Measurements from ENCODE around the gene MINPP1. TPM values are rescaled to one million over a fixed set of nuclear protein-coding genes. Genes with fewer than 3 reads are reported as not detected.

MINPP1 gene
- total and polyA plus RNA-seq, 4 experiments from 2014 or later = 8.2 to 11.0 (median 10.1) TPM

GRCh38 chr10:87519582-87519981 is 14.9 kb downstream of the MINPP1 start:
- H3K27me3 Mint-ChIP-seq = no peaks in the 10 kb centered on the region
- intact Hi-C loops (cut with micrococcal nuclease) = no loop called here
- Histone ChIP-seq H3K36me3 (ENCODE audit: insufficient read depth, low read length) (no peaks in the 10 kb centered on the region), H3K27ac (ENCODE audit: low read depth, low read length) (no peak overlapping the region), H3K4me3 (ENCODE audit: low read length in 2 of 2) (no peak overlapping the region), H3K4me1 (ENCODE audit: insufficient read depth, low read length) (no peaks in the 10 kb centered on the region), H3K9me3 (ENCODE audit: control insufficient read depth in 1 of 2, low read length in 2 of 2) (no peaks in the 10 kb centered on the region), H3K27me3 (ENCODE audit: insufficient read depth, low read length) (no peaks in the 10 kb centered on the region)
- ChIA-PET CTCF (ENCODE audit: partially characterized antibody) (interaction anchor here (1.5 kb wide), 1 partner anchor 15 kb away, joined by 4 read pairs; no protein-coding TSS in a partner anchor), POLR2A (ENCODE audit: partially characterized antibody) (no interaction called here)
- H3K36me3 Mint-ChIP-seq = peaks cover 53 to 56% of the 10 kb centered on the region in 2 donors
- H3K9me3 Mint-ChIP-seq = peaks cover 0 to 3% (median 0%) of the 10 kb centered on the region in 8 donors
- H3K27ac Mint-ChIP-seq = peak overlapping the region in 1 of 7 donors; percentile 1
- H3K4me3 Mint-ChIP-seq = no peak overlapping the region
- no peak for DNase-seq
- peaks cover 0 to 5% (median 2%) of the 10 kb centered on the region in 4 donors for H3K4me1 Mint-ChIP-seq

- intact Hi-C loops (cut with micrococcal nuclease) = no loop called here
- Mint-ChIP-seq H3K27ac (no peak overlapping the region), H3K27me3 (no peaks in the 10 kb centered on the region), H3K9me3 (peaks cover 0 to 18% (median 8%) of the 10 kb centered on the region in 8 donors), H3K4me3 (no peak overlapping the region), H3K4me1 (peaks cover 6 to 18% (median 13%) of the 10 kb centered on the region in 4 donors), H3K36me3 (peaks cover 62 to 69% of the 10 kb centered on the region in 2 donors)
- ChIA-PET POLR2A (ENCODE audit: partially characterized antibody) (no interaction called here), CTCF (ENCODE audit: partially characterized antibody) (interaction anchor here (0.9 kb wide), 1 partner anchor 9 kb away, joined by 3 read pairs; no protein-coding TSS in a partner anchor)
- no peaks in the 10 kb centered on the region for H3K4me1 ChIP-seq (ENCODE audit: insufficient read depth, low read length)
- no peaks in the 10 kb centered on the region for H3K9me3 ChIP-seq (ENCODE audit: control insufficient read depth in 1 of 2, low read length in 2 of 2)
- H3K36me3 ChIP-seq (ENCODE audit: insufficient read depth, low read length) = peaks cover 5% of the 10 kb centered on the region
- H3K27me3 ChIP-seq (ENCODE audit: insufficient read depth, low read length) = no peaks in the 10 kb centered on the region
- H3K27ac ChIP-seq (ENCODE audit: low read depth, low read length) = no peak overlapping the region
- H3K4me3 ChIP-seq (ENCODE audit: low read length in 2 of 2) = no peak overlapping the region
- DNase-seq = no peak
These were observed 19.0 kb downstream of the MINPP1 start for GRCh38 chr10:87523731-87524130.

- no peak overlapping the region for H3K27ac Mint-ChIP-seq
- intact Hi-C loops (cut with micrococcal nuclease) = no loop called here
- no peak overlapping the region for H3K27ac ChIP-seq (ENCODE audit: low read depth, low read length)
These were observed 19.6 kb downstream of the MINPP1 start for GRCh38 chr10:87524296-87524695.

GRCh38 chr10:87531908-87532622 is 27.4 kb downstream of the MINPP1 start:
- peaks cover 0 to 5% (median under 1%) of the 10 kb centered on the region in 8 donors for H3K9me3 Mint-ChIP-seq
- ChIA-PET POLR2A (ENCODE audit: partially characterized antibody) (no interaction called here), CTCF (ENCODE audit: partially characterized antibody) (interaction anchor here (1.2 kb wide), 1 partner anchor 241 kb away, joined by 4 read pairs; no protein-coding TSS in a partner anchor)
- no peak for DNase-seq
- H3K4me3 Mint-ChIP-seq = no peak overlapping the region
- H3K9me3 ChIP-seq (ENCODE audit: control insufficient read depth in 1 of 2, low read length in 2 of 2) = no peaks in the 10 kb centered on the region
- no peaks in the 10 kb centered on the region for H3K27me3 ChIP-seq (ENCODE audit: insufficient read depth, low read length)
- H3K36me3 ChIP-seq (ENCODE audit: insufficient read depth, low read length) = no peaks in the 10 kb centered on the region
- no peak overlapping the region for H3K27ac ChIP-seq (ENCODE audit: low read depth, low read length)
- peaks cover 34 to 46% of the 10 kb centered on the region in 2 donors for H3K36me3 Mint-ChIP-seq
- peaks cover 5% of the 10 kb centered on the region for H3K4me1 ChIP-seq (ENCODE audit: insufficient read depth, low read length)
- H3K27me3 Mint-ChIP-seq = no peaks in the 10 kb centered on the region
- no peak overlapping the region for H3K27ac Mint-ChIP-seq
- intact Hi-C loops (cut with micrococcal nuclease) = no loop called here
- H3K4me3 ChIP-seq (ENCODE audit: low read length in 2 of 2) = no peak overlapping the region
- H3K4me1 Mint-ChIP-seq = peaks cover 16 to 21% (median 18%) of the 10 kb centered on the region in 4 donors

More at GRCh38 chr10:87524296-87524695, 19.6 kb downstream of the MINPP1 start:
- Histone ChIP-seq H3K9me3 (ENCODE audit: control insufficient read depth in 1 of 2, low read length in 2 of 2) (no peaks in the 10 kb centered on the region), H3K36me3 (ENCODE audit: insufficient read depth, low read length) (peaks cover 5% of the 10 kb centered on the region), H3K4me3 (ENCODE audit: low read length in 2 of 2) (no peak overlapping the region), H3K4me1 (ENCODE audit: insufficient read depth, low read length) (no peaks in the 10 kb centered on the region), H3K27me3 (ENCODE audit: insufficient read depth, low read length) (no peaks in the 10 kb centered on the region)
- peaks cover 62 to 69% of the 10 kb centered on the region in 2 donors for H3K36me3 Mint-ChIP-seq
- H3K27me3 Mint-ChIP-seq = no peaks in the 10 kb centered on the region
- no peak for DNase-seq
- H3K9me3 Mint-ChIP-seq = peaks cover 0 to 18% (median 8%) of the 10 kb centered on the region in 8 donors
- H3K4me1 Mint-ChIP-seq = peaks cover 6 to 22% (median 14%) of the 10 kb centered on the region in 4 donors
- POLR2A ChIA-PET (ENCODE audit: partially characterized antibody) = no interaction called here
- CTCF ChIA-PET (ENCODE audit: partially characterized antibody) = interaction anchor here (0.9 kb wide), 1 partner anchor 9 kb away, joined by 3 read pairs; no protein-coding TSS in a partner anchor
- no peak overlapping the region for H3K4me3 Mint-ChIP-seq

GRCh38 chr10:87532696-87533095 is 28.0 kb downstream of the MINPP1 start:
- Histone ChIP-seq H3K9me3 (ENCODE audit: control insufficient read depth in 1 of 2, low read length in 2 of 2) (no peaks in the 10 kb centered on the region), H3K36me3 (ENCODE audit: insufficient read depth, low read length) (no peaks in the 10 kb centered on the region), H3K4me3 (ENCODE audit: low read length in 2 of 2) (no peak overlapping the region), H3K27me3 (ENCODE audit: insufficient read depth, low read length) (no peaks in the 10 kb centered on the region), H3K4me1 (ENCODE audit: insufficient read depth, low read length) (peaks cover 7% of the 10 kb centered on the region), H3K27ac (ENCODE audit: low read depth, low read length) (no peak overlapping the region)
- no peak for DNase-seq
- H3K9me3 Mint-ChIP-seq = peaks cover 0 to 5% (median 0%) of the 10 kb centered on the region in 8 donors
- CTCF ChIA-PET (ENCODE audit: partially characterized antibody) = interaction anchor here (0.6 to 1.2 kb wide), 4 partner anchors 9 to 240 kb away, joined by 3 to 4 read pairs (median 4); no protein-coding TSS in a partner anchor
- POLR2A ChIA-PET (ENCODE audit: partially characterized antibody) = no interaction called here
- intact Hi-C loops (cut with micrococcal nuclease) = loop anchor here (1.0 kb wide), 1 partner anchor 240 kb away; no protein-coding TSS in a partner anchor
- peaks cover 17 to 21% (median 18%) of the 10 kb centered on the region in 4 donors for H3K4me1 Mint-ChIP-seq
- peaks cover 32 to 46% of the 10 kb centered on the region in 2 donors for H3K36me3 Mint-ChIP-seq
- H3K4me3 Mint-ChIP-seq = no peak overlapping the region
- H3K27me3 Mint-ChIP-seq = no peaks in the 10 kb centered on the region
- H3K27ac Mint-ChIP-seq = peak overlapping the region in 1 of 7 donors; percentile 2

- Mint-ChIP-seq H3K4me1 (peaks cover 11 to 19% (median 12%) of the 10 kb centered on the region in 4 donors), H3K9me3 (no peaks in the 10 kb centered on the region), H3K27me3 (no peaks in the 10 kb centered on the region), H3K36me3 (peaks cover 28 to 46% of the 10 kb centered on the region in 2 donors), H3K4me3 (no peak overlapping the region), H3K27ac (no peak overlapping the region)
- no peak overlapping the region for H3K27ac ChIP-seq (ENCODE audit: low read depth, low read length)
- intact Hi-C loops (cut with micrococcal nuclease) = no loop called here
- no peak for DNase-seq
- no peak overlapping the region for H3K4me3 ChIP-seq (ENCODE audit: low read length in 2 of 2)
- H3K9me3 ChIP-seq (ENCODE audit: control insufficient read depth in 1 of 2, low read length in 2 of 2) = no peaks in the 10 kb centered on the region
- peaks cover 7% of the 10 kb centered on the region for H3K4me1 ChIP-seq (ENCODE audit: insufficient read depth, low read length)
- no peaks in the 10 kb centered on the region for H3K27me3 ChIP-seq (ENCODE audit: insufficient read depth, low read length)
- ChIA-PET CTCF (ENCODE audit: partially characterized antibody) (interaction anchor here (1.2 kb wide), 1 partner anchor 30 kb away, joined by 3 read pairs; the partner anchor contains the start of gene MINPP1), POLR2A (ENCODE audit: partially characterized antibody) (interaction anchor here (0.5 kb wide), 1 partner anchor 1092 kb away, joined by 3 read pairs; no protein-coding TSS in a partner anchor)
- no peaks in the 10 kb centered on the region for H3K36me3 ChIP-seq (ENCODE audit: insufficient read depth, low read length)
These were observed 29.6 kb downstream of the MINPP1 start for GRCh38 chr10:87534173-87534858.

All from CD4-positive, alpha-beta memory T cell (primary cell).